GM19463 (cell line): Measurements from ENCODE around the gene ERVH48-1.
A peak's percentile ranks its signal among the peaks of the same experiment; 100 is the strongest.
"Not testable (repeated sequence)": the region's sequence is repeated elsewhere in the genome, so short reads cannot be mapped to it uniquely, and the experiment has no call there.

Source experiments
- ATAC-seq: cut with Tn5 transposase; IDR thresholded peaks from one replicate; pipeline ENCODE4 v1.9.1; 2021; ENCODE audit warnings: mild to moderate bottlenecking, moderate library complexity; ENCODE audit not compliant: unreplicated experiment

Gene ERVH48-1

DNA sequence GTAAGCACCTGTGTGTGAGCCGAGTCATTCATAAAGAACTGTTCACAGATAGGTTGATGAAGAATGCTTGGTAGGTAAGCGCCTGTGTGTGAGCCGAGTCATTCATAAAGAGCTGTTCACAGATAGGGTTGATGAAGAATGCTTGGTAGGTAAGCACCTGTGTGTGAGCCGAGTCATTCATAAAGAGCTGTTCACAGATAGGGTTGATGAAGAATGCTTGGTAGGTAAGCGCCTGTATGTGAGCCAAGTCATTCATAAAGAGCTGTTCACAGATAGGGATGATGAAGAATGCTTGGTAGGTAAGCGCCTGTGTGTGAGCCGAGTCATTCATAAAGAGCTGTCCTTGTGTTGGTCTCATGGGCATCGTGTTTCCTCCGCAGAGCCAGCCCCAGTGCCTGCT is 16.9 kb downstream of the ERVH48-1 start:
- ATAC-seq = not testable (repeated sequence)

DNA sequence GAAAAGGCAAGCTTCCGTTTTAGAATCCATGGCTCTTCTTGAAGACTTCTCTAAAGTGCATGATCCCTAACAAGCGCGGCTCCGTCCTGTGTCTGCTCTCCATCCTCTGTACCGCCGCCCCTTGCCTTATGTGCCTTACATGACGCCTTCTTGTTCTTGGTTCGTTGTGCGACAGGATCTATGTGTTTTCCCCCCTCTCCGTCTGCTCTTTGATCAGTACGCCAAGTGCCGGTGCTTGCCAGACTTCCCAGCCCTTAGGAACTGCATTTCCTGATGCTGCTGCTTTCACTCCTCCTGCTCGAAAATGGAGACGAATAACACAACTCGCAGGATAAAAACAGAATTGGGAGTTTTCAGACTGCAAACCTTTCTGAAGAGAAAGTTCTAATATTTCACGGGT is 19.2 kb downstream of the ERVH48-1 start:
- ATAC-seq = no peak

DNA sequence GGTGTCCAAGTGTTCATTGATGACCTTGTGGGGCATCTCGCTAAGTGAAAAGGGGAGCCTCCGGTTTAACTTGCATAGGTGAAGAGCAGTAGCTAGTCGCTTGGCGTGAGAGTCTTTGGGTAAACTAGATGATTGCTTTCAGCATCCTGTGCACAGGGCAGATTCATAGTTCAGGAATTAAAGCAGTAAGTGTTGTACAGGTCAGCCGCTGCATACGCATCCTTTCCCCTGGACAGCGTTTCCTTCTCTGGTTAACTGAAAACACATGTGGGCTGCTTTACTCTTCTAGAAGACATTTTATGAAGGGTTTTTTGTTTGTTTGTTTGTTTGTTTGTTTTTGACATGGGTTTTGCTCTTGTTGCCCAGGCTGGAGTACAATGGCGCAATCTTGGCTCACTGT is 20.2 kb downstream of the ERVH48-1 start:
- ATAC-seq = no peak

DNA sequence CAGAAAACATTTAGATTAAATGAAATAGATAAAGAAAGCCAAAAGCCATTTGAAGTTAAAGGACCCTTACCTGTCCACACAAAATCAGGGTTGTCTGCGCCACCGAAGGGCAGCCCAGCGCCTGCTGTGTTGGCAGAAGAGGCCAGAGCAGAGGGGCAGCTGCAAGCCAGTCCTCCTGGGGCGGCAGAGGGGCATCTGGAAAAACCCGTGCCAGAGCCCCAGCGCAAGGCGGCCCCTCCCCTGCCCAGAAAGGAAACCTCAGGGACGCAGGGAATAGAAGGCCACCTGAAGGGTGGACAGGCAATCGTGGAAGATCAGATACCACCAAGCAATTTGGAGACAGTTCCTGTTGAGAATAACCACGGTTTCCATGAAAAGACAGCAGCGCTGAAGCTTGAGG is 21.6 kb downstream of the ERVH48-1 start:
- no peak for ATAC-seq

DNA sequence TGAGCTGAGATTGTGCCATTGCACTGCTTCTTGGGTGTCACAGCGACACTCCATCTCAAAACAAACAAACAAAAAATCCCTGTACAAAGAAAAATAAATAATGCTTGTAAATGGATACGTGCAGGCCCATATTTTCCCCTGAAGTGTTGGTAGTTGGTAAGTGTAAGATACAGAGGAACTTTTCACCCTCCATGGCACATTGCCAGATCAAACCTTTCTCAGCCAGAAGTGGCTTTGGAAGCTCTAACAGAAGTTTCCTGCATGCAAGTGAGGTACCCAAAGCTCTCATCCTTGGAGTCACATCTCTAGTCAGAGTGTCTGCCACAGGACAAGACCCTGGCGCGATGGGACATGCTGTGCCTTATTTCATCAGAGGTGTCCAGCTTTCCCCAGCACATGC is 25.0 kb downstream of the ERVH48-1 start:
- no peak for ATAC-seq

DNA sequence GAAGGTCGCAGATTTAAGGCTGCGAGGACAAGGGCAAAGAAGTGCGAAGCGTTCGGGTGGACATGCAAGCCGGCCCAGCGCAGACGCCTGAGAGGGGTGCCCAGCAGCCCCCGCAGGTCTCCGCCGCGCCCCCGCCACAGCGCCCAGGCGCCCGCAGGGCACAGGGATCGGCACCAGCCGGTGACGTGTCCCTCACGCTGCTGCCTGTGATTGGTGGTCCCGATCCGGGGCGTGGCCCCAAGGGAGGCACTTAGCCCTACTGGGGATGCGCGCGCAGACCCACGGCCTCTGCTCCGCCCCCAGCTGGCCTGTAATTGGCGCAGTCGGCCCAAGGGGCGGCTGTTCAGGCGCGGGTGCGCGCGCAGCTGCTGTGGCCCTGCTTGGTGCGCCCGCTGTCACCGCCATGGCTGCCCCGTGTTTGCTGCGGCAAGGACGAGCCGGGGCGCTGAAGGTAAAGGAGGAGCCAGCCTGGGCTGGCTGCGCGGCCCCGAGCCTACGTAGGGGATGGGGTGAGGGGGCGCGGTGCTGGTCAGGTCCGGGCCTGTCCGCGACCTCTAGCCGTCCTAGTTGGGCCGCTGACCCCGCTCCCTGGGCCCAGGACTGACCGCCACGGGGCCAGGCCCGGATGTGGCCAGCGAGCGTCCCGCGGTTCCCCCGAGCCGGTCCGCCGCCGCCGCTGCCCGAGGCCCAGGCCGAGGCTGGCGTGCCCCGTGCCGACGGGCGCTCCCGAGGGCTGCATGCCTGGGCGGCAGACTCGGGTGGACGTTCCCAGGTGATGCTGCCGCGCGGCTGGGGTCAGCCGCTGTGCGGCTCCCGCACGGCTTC is 32.3 kb downstream of the ERVH48-1 start, which contains the start of gene NDUFV3:
Gene NDUFV3, plus strand, starts transcription at position 379 of the 825 bp plus-strand sequence. Its CDS starts 25 bp downstream, at position 404.
- ATAC-seq = peak; percentile 93

DNA sequence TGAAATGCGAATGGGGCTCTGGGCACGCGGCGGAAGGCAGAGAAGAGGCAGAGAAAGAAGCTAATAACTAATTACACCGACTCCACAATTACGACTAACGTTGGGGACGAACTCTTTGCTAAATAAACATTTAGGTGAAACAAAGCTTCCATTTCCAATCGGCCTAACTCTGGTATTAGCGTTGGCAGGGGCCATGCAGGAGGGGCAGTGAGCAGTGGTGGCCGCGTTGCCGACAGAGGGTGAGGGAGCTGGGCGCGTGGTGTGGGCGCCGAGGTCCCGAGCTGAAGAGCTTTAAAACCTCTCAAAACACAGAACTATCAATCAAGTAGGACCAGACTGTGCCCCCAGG is 32.9 kb downstream of the ERVH48-1 start:
- ATAC-seq = peak; percentile 18

DNA sequence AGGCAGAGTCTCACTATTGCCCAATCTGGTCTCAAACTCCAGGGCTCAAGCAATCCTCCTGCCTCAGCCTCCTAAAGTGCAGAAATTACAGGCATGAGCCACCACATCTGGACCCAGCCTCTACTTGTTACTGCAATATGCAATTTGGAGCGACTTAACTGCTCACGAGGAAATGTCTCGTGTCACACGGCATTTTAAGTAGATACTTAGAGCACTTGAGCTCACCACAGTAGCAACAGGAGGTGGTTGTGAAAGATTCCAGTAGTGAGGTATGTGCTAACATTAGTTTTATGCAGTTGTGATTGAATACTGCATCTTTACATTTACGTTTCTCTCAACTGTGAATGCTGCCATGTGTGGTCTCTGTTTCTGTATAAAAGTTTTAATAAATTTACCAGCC is 38.1 kb downstream of the ERVH48-1 start:
- ATAC-seq = no peak

DNA sequence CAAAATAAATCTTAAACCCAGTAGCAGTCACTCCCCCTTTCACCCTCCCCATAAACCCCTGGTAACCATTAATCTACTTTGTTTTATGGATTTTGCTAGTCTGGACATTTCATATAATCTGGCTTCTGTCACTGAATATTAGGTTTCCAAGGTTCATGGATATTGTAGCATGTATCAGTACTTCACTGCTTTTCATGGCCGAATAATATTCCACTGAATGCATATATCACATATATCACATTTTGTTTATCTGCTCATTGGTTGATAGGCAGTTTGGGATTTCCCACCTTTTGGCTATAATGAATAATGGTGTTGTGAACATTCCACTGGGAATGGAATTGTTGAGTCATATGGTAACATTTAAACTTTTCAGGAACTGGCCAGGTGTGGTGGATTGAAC is 41.5 kb downstream of the ERVH48-1 start:
- ATAC-seq = no peak

DNA sequence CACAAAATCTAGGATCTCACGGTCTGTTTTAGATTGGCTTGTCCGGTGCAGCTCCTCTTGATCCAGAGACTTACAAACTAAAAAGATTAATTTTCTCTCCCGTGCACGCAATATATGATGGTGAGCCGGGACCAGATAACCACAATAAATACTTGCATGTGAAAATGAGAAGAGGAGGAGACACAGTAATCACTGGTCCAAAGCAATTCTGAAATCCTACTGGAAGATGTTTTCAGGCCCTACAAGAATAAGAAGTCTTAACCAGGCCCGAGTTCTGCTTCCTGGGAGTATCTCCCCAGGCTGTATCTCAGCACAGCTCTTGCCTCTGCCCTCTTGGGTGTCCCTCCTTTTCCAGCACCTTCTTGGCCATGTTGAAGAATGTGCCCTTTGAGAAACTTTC is 45.1 kb downstream of the ERVH48-1 start:
- no peak for ATAC-seq

DNA sequence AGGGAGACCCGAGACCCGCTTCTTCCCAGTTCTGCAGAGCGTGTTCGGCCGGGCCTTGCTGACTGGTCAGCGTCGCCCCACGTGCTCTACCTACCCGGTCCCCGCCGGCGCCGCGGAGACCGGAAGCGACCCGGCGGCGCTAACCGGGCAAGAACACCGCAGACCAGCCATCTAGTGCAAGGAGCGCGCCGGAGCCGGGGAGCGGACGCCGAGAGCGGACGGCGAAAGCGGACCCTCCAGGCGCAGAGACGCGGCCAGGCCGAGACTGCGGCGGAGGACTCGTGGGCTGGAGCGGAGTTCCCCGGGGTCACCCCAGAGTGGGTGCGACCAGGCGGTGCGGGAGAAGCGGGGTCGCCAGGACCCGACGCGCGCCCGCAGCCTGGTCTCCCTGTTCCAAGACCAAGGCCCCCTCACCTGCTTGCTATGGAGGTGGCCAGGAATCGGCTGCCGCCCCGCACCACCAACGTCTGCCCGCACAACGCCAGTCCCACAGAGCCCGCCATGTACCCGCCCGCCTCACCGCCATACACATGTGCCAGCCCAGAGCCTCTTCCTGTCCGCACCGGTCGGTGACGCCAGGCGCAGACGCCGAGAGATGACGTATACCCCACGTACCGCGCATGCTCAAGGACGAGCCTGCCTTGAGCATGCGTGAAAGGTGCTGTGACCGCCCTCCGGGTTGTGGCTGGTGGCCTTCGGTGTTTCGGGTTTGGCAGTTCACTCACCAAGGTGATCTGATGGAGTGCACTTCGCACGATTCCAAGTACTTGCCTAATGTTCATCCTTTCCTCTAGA is 46.2 kb downstream of the ERVH48-1 start, which contains the start of gene WDR4:
Gene WDR4, minus strand, starts transcription at position 547 of the 795 bp plus-strand sequence. Its CDS starts 44 bp downstream, at position 503.
- ATAC-seq = peak; percentile 86

DNA sequence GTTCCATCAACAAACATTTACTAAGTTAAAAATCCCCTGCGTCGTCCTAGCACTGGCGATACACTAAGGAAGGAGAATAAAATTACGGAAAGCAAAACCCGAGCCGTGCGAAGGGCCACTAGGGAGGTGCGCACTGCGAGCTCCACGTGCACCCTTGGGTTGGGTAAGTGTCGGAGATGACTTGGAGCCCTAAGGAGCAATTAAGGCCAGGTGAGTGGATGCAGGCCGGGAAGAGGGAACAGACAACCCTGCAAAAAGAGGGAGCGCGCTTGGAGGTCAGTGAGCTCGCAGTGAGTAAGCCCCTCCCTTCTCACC is 46.8 kb downstream of the ERVH48-1 start:
- ATAC-seq = peak; percentile 5

DNA sequence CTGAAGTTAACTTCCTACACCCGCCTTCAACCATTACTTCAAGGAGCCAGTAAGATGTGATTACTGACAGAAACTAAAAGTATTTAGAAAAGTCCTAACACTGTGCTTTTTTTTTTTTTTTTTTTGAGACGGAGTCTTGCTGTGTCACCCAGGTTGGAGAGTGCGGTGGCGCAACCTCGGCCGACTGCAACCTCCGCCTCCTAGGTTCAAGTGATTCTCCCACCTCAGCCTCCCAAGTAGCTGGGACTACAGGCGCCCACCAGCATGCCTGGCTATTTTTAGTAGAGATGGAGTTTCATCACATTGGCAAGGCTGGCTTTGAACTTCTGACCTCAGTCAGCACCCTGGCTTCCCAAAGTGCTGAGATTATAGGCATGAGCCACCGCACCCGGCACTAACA is 49.6 kb downstream of the ERVH48-1 start:
- not testable (repeated sequence) for ATAC-seq

DNA sequence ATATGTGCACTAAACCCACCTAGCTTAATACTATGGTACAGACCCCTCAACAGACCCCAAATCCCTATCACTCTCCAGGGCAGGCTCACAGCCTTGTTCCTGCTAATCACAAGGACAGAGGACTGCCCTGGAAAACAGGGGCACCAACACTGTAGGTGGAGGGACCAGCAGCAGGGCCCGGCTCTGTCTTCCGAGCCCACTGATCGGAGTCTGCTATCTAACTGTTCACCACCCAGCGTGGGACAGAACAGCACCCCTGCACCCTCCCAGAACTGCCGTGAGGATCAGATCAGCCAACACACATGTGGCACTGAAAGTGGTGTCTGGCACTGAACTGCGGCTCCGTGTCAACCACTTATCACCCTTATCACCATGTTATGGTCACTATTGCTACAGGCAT is 52.3 kb downstream of the ERVH48-1 start:
- no peak for ATAC-seq

DNA sequence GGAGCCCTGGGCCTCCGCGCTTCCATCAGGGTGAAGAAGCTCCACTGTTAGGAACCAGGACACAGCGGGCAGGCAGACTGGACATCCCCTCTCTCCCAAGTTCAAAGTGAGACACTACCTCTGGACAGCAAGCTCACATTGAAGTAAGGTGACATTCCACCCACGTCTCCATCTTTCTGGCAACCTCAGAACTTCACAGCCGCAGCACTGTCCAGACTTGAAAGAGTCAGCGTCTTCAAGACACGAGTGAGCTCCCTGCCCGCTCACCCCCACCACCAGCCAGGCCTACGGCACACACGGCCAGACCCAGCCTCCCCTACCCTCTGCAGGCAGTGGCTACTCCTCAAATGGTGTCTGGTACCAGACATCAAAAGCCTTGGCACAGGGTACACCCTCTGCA is 57.2 kb downstream of the ERVH48-1 start:
- no peak for ATAC-seq
